Brain microvascular endothelial cell (primary cell): ENCODE data around the gene DCAKD.

Source experiments
- DNase-seq: peaks from one replicate; pipeline ENCODE4 v3.0.0-alpha.2; 2020
- H3K27ac ChIP-seq: fragments of 250-450 bp; sonication (Bioruptor Pico); 2 replicates; pipeline ENCODE4 v1.5.1; 2020; ENCODE audit warnings: mild to moderate bottlenecking, moderate library complexity
- H3K27me3 ChIP-seq: fragments of 250-450 bp; sonication (Bioruptor Pico); replicated peaks from 2 replicates; pipeline ENCODE4 v1.5.1; 2020; ENCODE audit warnings: mild to moderate bottlenecking
- H3K36me3 ChIP-seq: fragments of 250-450 bp; sonication (Bioruptor Pico); replicated peaks from 2 replicates; pipeline ENCODE4 v1.5.1; 2020; ENCODE audit warnings: mild to moderate bottlenecking
- H3K4me3 ChIP-seq: 2 replicates; pipeline ENCODE4 v1.5.1; 2011; ENCODE audit warnings: low read depth, mild to moderate bottlenecking, control low read depth, low read length, moderate library complexity
- CTCF ChIP-seq: IDR thresholded peaks from 2 replicates; pipeline ENCODE4 v1.5.1; 2011; ENCODE audit warnings: low read depth, mild to moderate bottlenecking, moderate library complexity, low read length, control low read depth, inconsistent platforms; ENCODE audit errors: missing control alignments
- in situ Hi-C: cut with HindIII; loops from 2 replicates; pipeline ENCODE4 v1.10.0; 2017; ENCODE audit warnings: low sequenced_read_pairs, low pct_ligation_motif_present

The DCAKD gene

DNA sequence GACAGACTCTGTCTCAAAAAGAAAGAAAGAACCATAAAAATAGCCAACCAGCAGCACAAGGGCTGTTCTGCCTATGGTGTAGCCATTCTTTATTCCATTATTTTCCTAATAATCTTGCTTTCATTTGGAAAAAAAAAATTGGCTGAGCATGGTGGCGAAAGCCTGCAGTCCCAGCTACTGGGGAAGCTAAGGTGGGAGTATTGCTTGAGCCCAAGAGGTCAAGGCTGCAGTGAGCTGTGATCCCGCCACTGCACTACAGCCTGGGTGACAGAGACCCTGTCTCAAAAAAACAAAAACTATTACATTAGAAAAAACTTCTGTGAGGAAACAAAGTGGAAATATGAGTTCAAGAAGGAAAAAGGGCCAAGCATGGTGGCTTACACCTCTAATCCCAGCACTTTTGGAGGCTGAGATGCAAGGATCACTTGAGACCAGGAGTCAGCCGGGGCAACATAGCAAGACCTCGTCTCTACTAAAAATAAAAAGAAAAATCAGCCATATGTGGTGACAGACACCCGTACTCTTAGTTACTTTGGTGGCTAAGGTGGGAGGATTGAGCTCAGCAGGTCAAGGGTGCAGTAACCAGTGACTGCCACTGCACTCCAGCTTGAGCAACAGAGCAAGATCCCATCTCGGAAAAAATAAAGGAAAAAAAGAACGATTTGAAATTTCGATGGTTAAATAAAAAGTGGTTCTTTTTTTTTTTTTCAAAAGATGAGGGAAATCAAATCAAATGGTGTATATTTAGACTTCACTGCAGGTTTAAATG, 2.5 kb downstream of the DCAKD start:
- Histone ChIP-seq H3K27ac (no peak overlapping the region), H3K4me3 (no peak overlapping the region), H3K36me3 (no peaks in the 10 kb centered on the region), H3K27me3 (no peaks in the 10 kb centered on the region)
- TF ChIP-seq CTCF: peak; percentile 49
- in situ Hi-C loops: no loop called here
- DNase-seq: no peak

GRCh38 chr17:45046537-45047125, 4.8 kb downstream of the DCAKD start:
- no peak for DNase-seq
- H3K36me3 ChIP-seq: no peaks in the 10 kb centered on the region
- in situ Hi-C loops: no loop called here
- no peak for TF ChIP-seq CTCF
- no peak overlapping the region for H3K27ac ChIP-seq
- H3K27me3 ChIP-seq: no peaks in the 10 kb centered on the region
- no peak overlapping the region for H3K4me3 ChIP-seq

GRCh38 chr17:45043813-45044540, 7.5 kb downstream of the DCAKD start:
- DNase-seq: no peak
- Histone ChIP-seq H3K36me3 (no peaks in the 10 kb centered on the region), H3K4me3 (no peak overlapping the region), H3K27ac (no peak overlapping the region), H3K27me3 (no peaks in the 10 kb centered on the region)
- no peak for TF ChIP-seq CTCF
- in situ Hi-C loops: no loop called here

DNA sequence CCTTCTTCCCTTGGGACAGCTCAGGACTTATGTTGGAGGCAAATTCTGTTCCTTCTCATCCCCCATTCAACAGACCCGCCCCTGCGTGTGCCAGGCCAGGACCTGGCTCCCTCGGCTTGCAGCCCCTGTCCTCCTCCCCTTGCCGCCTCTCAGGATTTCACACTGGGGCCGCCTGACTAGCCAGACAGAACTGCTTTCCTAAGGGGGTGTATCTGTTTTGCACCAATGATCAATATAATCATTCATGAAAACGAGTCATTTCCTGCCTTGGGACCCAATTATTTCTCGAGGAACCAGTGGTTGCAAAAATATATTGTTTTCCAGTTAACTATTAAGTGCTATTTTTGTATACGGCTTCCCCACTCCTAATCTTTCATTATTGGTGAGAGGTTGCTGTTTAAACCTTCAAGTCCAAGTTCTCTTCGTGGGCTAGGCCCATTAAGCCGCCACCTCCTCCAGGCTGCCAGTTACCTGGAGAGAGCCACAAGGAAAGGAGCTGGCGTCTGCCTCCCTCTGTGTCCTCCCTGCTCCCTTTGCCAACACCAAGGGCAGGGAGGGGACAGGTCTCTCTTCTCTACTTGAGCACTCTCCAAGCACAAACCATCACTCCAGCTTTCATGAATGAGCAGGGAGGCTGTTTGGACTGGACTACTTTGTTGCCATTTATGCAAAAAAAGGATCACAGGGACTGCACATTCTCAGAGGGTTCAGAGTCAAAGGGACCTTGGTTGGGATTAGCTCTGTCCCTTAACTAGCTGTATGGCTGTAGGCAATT, 8.9 kb downstream of the DCAKD start:
- Histone ChIP-seq H3K27me3 (no peaks in the 10 kb centered on the region), H3K4me3 (no peak overlapping the region), H3K36me3 (no peaks in the 10 kb centered on the region), H3K27ac (no peak overlapping the region)
- no peak for DNase-seq
- in situ Hi-C loops: no loop called here
- TF ChIP-seq CTCF: no peak

GRCh38 chr17:45040459-45040858, 11.0 kb downstream of the DCAKD start:
- in situ Hi-C loops: no loop called here
- Histone ChIP-seq H3K4me3 (no peak overlapping the region), H3K36me3 (no peaks in the 10 kb centered on the region)

More at GRCh38 chr17:45040459-45040858, 11.0 kb downstream of the DCAKD start:
- no peak for DNase-seq
- no peak overlapping the region for H3K27ac ChIP-seq
- no peaks in the 10 kb centered on the region for H3K27me3 ChIP-seq
- TF ChIP-seq CTCF: no peak
